HG03565 (cell line): ENCODE measurements around the gene MYO1C.
"Not testable (repeated sequence)": the region's sequence is repeated elsewhere in the genome, so short reads cannot be mapped to it uniquely, and the experiment has no call there.

ENCODE experiments used
- ATAC-seq: cut with Tn5 transposase; IDR thresholded peaks from one replicate; pipeline ENCODE4 v1.9.1; 2021; ENCODE audit warnings: mild to moderate bottlenecking, moderate library complexity; ENCODE audit not compliant: unreplicated experiment

Gene MYO1C, protein sequence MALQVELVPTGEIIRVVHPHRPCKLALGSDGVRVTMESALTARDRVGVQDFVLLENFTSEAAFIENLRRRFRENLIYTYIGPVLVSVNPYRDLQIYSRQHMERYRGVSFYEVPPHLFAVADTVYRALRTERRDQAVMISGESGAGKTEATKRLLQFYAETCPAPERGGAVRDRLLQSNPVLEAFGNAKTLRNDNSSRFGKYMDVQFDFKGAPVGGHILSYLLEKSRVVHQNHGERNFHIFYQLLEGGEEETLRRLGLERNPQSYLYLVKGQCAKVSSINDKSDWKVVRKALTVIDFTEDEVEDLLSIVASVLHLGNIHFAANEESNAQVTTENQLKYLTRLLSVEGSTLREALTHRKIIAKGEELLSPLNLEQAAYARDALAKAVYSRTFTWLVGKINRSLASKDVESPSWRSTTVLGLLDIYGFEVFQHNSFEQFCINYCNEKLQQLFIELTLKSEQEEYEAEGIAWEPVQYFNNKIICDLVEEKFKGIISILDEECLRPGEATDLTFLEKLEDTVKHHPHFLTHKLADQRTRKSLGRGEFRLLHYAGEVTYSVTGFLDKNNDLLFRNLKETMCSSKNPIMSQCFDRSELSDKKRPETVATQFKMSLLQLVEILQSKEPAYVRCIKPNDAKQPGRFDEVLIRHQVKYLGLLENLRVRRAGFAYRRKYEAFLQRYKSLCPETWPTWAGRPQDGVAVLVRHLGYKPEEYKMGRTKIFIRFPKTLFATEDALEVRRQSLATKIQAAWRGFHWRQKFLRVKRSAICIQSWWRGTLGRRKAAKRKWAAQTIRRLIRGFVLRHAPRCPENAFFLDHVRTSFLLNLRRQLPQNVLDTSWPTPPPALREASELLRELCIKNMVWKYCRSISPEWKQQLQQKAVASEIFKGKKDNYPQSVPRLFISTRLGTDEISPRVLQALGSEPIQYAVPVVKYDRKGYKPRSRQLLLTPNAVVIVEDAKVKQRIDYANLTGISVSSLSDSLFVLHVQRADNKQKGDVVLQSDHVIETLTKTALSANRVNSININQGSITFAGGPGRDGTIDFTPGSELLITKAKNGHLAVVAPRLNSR

DNA sequence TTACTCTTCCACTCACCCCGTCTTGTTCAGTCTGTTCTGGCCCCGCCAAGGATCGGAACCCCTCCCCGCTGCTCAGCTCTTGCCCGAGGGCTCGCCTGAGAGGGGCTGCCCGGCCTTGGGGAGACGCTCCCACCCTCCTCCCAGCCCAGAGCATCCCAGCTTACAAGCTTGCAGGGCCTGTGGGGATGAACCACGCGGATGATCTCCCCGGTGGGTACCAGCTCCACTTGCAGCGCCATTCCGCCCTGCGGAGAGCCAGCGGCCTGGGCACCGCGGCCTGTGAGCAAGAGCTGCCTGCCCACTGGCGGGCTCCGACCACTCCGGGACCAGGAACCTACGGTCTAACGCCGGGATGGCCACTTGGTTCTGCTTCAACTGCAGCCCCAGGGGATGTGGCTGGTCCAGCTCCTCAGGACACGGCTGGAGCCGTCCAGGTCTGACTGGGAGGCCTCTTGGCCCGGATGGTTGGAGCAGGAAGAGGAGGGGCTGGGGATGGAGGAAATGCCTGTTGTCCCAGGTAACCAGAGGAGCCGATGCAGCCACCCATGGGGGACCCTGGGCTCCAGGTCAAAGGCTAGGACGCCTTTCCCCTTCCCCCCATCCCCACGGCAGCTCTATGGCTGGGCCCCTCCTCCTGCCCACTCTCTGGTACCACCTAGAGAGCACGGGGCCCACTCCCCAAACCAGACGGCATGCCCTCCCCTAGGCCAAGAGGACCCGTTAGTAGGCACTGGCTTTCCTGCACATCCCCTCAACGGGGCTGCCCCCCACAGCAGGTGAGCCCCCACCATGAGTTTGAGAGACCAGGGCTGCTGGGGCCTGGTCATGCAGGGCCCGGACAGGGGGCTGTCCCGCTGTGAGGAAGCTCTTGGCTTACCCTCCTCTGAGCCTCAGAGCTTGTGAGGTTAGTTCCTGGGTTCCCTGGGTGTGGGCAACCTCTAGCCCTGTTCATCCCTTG lies at the start of gene MYO1C:
Gene MYO1C, minus strand, starts transcription at position 438 of the 958 bp plus-strand sequence. Its CDS starts 199 bp downstream, at position 239.
- ATAC-seq = no peak

DNA sequence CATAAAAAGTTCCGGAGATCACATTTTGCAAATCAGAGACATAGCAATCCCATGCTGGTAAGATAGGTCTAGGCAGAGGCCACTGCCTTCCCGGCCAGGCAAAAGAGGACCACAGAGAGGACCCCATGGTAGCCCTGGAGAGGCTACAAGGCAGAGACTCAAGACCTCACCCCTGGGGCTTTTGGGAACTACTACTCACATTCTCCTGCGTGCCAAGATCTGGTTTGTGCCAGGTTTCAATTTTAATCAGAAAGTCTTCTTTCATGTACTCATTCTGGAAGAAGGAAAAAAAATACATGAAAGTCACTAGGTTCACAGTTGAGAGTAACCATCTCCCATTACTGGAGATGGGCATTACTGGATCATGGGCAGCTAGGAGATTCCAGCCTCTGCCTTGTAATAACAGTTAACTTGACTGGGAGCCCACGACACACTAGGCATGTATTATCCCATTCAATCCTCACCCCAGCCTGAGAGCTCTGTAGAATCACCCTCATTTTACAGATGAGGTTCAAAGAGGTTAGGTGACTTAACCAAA lies 49.0 kb upstream of the MYO1C start:
- ATAC-seq = no peak

DNA sequence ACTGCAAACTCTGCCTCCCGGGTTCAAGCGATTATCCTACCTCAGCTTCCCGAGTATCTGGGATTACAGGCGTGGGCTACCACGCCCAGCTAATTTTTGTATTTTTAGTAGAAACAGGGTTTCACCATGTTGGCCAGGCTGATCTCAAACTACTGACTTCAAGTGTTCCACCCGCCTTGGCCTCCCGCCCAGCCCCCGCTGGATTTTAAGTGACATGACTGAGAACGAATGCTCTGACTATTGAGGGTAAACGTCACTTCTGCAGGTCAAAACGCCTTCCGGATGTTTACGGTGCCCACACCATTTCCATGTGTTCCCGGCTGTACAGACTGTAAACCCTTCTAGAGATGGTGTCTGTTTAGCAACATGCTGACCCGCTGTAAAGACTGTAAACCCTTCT lies 47.3 kb upstream of the MYO1C start:
- ATAC-seq = no peak

DNA sequence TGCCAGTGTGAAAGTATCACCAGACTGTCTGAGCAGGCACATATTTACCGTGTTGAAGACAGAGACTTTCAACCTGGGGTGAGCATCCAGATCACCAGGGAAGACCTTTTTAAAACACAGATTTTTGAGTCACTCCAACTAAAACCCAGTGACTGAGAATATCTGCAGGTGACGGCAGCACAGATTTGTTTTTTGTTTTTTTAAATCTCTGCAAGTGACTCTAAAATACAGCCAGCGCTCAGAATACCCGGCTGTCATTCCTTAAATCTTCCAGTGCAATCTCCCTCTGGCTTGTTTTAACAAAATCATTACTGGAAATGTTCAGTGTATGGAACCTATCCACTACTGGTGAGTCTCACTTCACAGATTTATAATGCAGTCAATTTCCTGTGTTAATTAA lies 43.3 kb upstream of the MYO1C start:
- no peak for ATAC-seq

DNA sequence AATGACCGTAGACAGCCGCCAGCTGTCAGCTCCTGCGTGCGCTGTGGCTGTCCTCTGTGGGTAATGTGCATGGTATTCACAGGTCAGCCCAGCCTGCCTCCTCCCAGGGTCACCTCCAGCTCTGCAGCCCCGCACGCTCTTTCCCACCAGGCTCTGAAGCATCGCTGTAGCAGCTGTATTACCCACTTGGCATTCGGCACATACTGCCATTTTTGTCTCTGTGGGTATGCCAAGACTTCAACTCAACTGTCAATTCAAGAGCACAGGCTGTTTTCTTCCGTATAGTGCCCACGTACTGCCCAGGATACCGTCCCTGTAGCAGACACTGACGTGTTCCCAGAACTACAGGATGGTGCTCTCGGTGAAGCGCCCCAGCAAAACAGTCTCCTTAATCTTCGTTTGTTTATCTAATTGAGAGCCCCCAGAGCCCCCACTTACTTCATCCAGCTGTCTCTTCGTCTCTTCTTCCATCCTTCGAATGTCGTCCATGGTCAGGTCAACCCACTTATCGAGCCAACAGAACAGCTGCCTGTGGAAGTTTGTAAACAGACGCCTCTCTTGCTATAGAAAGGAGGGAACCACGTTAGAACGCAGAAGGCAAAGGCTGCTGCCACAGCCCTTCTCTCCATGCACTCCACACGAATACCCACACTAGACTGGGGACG lies 41.3 kb upstream of the MYO1C start:
- ATAC-seq = no peak

DNA sequence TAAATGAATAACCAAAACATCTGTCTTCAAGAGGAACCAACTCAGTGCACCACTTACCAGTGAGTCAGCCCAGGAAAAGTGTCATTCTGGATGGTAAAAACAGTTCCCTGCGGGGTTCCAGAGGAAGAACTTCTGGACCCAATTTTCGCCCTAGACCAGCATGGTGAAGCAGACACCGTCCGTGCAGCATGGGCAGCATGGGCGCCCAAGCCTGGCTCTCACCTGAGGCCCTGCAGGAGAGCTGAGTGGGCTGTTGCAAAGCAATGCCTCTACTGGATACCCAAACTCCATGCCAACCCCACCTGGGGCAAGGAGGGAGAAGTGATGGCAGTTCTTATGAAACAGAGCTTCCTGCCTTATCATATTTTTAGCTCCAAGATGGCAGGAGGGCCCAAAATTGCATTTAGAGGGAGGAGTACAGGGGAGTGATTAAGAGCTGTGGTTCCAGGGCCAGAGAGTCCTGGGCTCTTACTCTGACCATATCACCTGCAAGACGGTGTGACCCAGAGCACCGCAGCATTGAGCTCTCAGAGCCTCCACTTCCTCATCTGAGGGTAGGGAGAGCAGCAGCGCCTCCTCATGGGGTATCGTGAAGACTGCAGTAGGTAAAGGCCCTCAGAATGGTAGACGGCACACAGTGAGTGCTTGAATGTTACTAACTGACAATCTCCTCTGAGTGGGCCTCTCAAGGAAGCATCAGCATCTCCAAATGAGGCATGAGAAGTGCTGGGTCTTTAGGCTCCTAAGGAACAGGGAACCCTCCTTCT lies 40.5 kb upstream of the MYO1C start:
- no peak for ATAC-seq

DNA sequence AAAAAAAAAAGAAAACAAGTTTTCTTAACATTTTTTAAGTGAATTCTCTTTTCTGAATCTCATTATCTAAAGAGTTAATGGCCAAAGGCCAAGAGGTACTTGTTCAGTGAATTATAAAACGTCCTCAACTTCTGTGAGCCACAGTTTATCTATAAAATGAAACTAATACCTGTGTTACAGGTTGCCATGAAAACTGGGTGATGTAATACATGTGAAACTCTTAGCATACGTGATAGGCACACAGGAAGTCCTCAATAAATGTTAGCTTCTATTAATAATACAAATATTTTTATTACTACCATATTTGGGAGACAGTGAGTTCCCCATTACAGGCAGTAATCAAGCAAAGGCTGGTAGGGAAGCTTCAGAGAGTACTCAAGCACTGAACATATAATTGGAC lies 37.4 kb upstream of the MYO1C start:
- ATAC-seq = no peak

DNA sequence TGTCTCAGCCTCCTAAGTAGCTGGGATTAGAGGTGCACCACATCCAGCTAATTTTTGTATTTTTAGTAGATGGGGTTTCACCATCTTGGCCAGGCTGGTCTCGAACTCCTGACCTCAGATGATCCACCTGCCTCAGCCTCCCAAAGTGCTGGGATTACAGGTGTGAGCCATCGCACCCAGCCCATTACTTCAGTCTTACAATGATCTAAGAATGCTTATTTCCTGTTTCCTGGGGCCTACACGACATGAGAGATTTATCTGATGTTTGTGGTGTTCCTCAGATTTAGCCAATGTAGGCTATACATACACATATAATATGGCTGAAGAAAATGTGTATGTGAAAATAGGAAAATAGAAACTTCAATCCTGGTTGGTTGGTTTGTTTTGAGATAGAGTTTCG lies 34.4 kb upstream of the MYO1C start:
- not testable (repeated sequence) for ATAC-seq

DNA sequence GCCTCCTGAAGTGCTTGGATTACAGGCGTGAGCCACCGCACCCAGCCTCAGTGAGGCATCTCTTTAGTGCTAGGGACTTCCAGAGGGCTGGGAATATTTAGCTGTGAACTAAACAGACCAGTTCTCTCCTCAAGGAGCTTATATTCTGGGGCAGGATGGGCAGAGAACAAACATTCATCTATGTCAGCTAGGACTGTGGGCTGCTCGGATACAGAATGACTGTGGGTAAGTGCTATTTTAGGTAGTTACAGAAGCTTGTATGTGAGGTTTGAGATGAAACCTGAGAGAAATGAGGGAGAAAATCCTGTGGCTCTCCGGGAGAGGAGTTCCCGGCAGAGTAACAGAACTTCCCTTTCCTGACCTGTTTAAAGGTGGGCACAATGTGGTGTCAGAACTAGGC lies 30.1 kb upstream of the MYO1C start:
- ATAC-seq = no peak

DNA sequence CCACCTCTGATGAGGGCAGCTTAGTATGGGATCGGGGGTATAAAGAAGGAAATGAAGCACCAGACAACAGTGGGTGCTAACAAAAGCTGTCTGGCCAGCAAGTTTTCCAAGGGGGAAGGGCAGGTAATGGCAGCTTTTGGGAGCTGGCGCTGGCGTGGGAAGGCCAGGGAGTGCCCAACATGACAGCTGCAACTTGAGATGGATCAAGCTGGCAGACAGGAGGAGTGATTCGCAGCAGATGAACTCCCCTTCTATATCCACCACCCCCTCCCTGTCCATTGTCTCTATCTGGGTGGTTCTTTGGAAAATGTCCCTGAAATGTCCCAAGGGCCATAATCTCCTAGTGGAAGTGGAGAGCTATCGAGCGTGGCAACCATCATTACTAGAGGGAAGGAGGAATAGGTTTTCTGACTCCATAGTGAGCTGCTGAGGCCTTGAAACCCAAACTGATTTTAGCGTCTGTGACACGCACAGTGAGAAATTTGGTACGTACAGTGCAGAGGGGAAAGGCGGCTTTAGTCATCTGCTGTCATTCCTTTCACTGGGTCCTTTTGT lies 28.7 kb upstream of the MYO1C start:
- no peak for ATAC-seq

DNA sequence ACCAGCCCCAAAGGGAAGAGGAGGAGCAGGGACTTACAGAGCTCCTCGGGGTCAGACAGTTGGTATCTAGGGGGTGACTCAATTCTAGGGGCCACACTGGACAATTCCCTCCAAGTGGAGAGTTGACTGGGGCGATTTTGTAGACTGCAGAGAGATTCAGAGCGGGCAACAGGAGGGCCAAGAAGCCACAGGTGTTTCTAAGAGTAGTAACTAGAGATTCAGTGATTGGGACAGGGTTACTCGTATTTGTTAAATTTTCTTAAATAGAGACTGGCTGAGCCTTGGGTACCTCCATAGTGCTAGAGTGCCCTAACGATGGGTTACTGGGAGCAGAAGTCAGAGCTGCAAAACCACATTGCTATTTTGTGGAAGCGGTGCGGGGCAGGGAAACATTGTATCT lies 27.2 kb upstream of the MYO1C start:
- no peak for ATAC-seq

DNA sequence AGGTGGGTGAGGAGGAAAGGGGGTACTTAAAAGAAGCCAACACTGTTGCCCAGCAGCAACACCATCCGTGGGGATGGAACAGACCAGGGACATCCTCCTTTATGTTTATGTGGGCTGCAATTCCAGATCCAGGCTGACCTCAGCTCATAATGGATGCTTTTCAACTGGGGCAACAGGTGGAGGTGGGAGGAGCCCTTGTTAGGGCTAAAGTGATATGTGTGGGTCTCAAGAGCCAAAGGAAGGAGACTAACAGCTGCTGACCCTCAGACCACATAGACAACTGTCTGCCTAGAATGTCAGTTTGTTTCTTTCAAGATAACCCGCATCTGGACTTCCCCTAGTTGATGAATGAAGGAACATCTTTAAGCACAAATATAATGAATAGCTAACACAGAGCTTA lies 25.9 kb upstream of the MYO1C start:
- no peak for ATAC-seq

DNA sequence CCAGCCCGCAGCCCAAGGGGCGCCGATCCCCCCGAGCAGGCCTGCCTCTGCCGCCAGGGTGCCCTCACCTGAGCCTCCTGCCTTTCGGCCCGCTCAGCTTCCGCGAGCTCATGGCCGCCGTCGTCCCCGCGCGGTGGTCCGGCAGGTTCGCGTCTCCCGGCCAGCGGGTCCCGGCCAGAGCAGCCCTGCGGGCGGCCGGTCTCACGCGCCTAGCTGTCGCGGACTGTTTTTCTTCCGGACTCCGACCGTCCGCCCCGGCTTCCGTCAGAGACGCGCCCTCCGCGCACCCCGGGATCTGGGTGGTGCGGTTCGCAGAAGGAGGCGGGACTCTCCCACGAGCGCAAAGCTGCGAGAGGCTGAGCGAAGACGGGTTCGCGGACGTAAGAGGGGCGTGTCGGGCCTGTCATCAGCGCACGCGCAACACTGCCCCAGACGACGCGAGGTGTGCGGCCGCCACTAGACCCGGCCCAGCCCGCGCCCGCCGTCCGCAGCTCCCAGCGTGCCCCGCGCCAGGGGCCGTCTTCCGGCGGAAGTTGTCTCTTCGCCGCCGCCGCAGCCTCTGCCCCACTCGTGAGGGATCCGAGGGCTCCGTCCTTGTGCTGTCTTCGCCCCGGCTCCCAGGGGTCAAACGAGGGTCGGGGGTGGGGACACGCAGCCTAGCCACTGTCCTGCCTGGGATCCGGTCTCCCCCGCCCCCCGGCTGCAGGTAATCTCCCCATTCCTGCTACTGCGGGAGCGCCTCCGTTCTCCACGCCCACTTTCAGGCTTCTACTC lies 24.1 kb upstream of the MYO1C start, which contains the start of gene INPP5K:
Gene INPP5K, minus strand, starts transcription at position 225 of the 774 bp plus-strand sequence. Its CDS starts 113 bp downstream, at position 112.
- peak; percentile 91 for ATAC-seq

DNA sequence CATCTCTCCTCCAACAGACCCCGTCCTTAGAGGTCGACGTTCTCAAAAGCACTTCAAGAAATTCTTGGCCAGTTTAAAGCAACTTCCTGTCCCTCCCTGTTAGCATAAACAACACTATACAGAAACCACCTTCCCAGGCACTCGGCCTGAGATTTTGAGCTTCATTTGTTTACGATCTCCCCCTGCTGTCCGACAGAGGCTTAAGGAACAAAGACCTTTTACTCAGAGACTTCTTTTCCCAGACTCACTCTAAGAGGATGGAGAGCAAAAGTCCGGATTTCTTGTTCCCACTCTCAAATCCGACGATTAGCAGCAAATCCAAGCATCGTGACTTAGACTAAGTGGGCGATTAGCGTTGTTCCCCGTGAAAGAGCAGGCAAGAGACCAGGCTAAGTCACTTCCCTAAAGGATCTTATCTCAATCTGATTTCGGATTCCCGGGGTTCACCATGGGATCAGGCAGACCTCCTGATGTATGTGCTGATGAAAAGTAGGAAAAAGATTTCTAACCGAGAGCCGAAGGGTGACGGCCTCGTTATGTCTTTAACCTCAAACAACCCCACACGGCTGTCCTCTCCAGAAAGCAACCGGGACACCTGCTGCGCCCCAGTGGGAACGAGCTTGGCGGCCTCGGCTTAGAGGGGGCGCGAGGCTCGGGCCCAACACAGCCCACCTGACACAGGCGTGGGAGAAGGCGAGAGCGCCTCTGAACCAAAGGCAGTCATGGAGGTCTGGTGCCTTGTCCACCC lies 23.3 kb upstream of the MYO1C start:
- ATAC-seq = no peak

DNA sequence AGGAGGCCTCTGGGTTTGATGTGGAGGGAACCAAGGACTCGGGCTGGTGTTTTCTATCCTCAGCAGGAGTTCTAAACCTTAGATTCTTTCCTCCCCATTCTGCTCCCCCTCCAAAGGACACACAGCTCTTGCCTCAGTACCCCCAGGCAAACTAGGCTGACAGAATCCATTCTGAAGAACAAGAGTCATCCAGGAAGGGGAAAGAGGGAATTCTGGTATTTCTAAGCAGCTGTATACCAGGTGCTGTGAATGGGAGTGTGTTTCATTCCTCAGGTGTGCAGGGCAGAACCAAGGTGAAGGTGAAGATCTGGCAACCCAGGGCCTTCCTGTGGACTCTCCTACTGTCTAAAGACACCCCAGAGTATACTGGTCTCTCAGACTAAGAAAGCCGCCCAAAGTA lies 19.9 kb upstream of the MYO1C start:
- ATAC-seq = no peak

DNA sequence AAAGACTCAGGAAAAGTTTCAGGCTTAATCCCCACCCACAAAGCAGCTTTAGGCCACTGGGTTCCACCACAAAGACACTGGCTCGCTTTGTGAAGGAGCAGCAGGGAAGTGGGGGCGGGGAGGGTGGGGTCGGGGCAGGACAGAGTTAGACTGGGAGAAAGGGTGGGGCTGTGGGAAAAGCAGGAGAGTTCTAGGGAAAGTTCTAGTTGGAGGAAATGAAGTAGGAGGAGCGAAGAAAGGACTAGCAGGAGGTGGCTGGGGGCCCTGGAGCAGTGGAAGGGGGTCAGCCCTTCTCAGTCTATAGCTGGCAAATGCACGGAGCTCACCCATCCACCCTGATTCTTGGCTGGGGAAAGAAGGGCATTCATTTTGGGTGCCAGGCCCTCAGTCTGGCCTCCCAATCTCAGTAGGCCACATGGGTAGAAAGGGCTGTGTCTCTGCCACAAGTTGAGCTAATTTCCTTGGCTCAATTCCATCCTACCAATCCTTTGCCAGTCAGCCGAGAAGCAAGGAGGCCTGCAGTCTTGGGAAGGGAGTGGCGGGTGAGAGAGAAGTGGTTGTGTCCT lies 19.4 kb upstream of the MYO1C start:
- no peak for ATAC-seq

DNA sequence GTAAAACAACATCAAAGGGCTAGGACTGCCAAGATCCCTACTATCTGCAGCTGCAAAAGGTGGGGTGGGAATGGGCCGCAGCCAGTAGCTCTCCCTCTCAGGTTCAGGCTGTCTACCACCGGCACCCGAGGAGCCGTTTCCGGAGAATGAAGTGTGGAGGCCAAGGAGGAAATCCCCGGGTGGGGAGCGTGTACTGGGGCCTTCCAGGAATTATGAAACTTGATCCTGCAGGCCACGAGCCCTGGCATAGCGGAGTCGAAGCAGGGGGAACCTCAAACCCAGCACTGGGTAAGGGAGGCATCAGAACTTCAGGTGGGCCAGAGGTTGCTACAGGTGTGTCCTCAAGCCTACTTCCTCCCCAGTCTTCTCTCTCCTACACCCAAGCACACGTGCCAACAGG lies 18.8 kb upstream of the MYO1C start:
- no peak for ATAC-seq
